HCT116 (cell line): ENCODE results near the gene GOLIM4. TPM values are rescaled to one million over a fixed set of nuclear protein-coding genes. Genes with fewer than 3 reads are reported as not detected.

ENCODE experiments used
- ATAC-seq: fragments of 200-7000 bp; cut with Tn5 transposase; 2 replicates; pipeline ENCODE4 v1.9.1; 2020; ENCODE audit warnings: mild to moderate bottlenecking, moderate library complexity
- BruUV-seq: library from RNA; stranded (reverse); fragments of 400-500 nt; replicated peaks from 2 replicates; lab custom pipeline; 2021; lab: Mats Ljungman, UMichigan
- CTCF ChIA-PET: fragments of 300-600 bp; sonication (Branson Sonifier 250); formaldehyde crosslinking; loops from one replicate; lab custom pipeline; 2021; ENCODE audit warnings: antibody characterized with exemption; lab: Charles Lee
- POLR2A ChIA-PET: fragments of 300-600, 350-600 bp; sonication (Branson Sonifier 250); formaldehyde crosslinking; loops from one replicate; lab custom pipeline; 2021; ENCODE audit warnings: antibody characterized with exemption; lab: Charles Lee
- RAD21 ChIA-PET, 2 experiments: fragments of 300-600 bp; sonication (Branson Sonifier 250); formaldehyde crosslinking; loops; one replicate each; lab custom pipeline; 2023; ENCODE audit warnings: low total read pairs in 2 of 2; ENCODE audit not compliant: uncharacterized antibody in 2 of 2, unreplicated experiment in 2 of 2, low non-redundant PET in 1 of 2; lab: Charles Lee
- DNase-seq: peaks from one replicate; pipeline ENCODE4 v3.0.0-alpha.2; 2010; ENCODE audit warnings: low read depth, low spot score
- H2AFZ ChIP-seq: fragments of 200-600 bp; shearing (Covaris generic), sonication (generic); 2 replicates; pipeline ENCODE4 v1.6.1; 2017; ENCODE audit warnings: low read depth, mixed run types, mixed read lengths, antibody characterized with exemption, low read length; ENCODE audit not compliant: poor library complexity, severe bottlenecking
- H3K27ac ChIP-seq: 2 replicates; pipeline ENCODE4 v1.5.1; 2012; ENCODE audit warnings: low read depth, low read length
- H3K27me3 ChIP-seq: fragments of 200-600 bp; sonication (generic); 2 replicates; pipeline ENCODE4 v1.6.1; 2016; ENCODE audit warnings: mixed run types, low read length, mixed read lengths; ENCODE audit not compliant: insufficient read depth
- H3K36me3 ChIP-seq, 2 experiments: fragments of 200-500 bp in 1 of 2; fragments of 200-600 bp in 1 of 2; sonication (Bioruptor generic) in 1 of 2; sonication (generic) in 1 of 2; 2 replicates each; pipeline versions ENCODE4 v1.5.1 to v1.6.1; 2014 to 2016; ENCODE audit warnings: low read length in 2 of 2, inconsistent platforms in 1 of 2, mixed read lengths in 1 of 2, mixed run types in 1 of 2; ENCODE audit not compliant: insufficient read depth in 2 of 2, control insufficient read depth in 1 of 2
- H3K4me1 ChIP-seq, 2 experiments: fragments of 200-600 bp in 1 of 2; sonication (generic) in 1 of 2; 2 replicates each; pipeline versions ENCODE4 v1.5.1 to v1.6.1; 2012 to 2017; ENCODE audit warnings: low read length in 2 of 2, inconsistent platforms in 1 of 2, mild to moderate bottlenecking in 1 of 2, mixed read lengths in 1 of 2, mixed run types in 1 of 2, moderate library complexity in 1 of 2; ENCODE audit not compliant: insufficient read depth in 2 of 2, control insufficient read depth in 1 of 2
- H3K4me2 ChIP-seq: fragments of 200-600 bp; sonication (generic); 2 replicates; pipeline ENCODE4 v1.6.1; 2017; ENCODE audit warnings: mixed run types, low read length, mixed read lengths
- H3K4me3 ChIP-seq, 2 experiments: fragments of 200-600 bp in 1 of 2; sonication (generic) in 1 of 2; replicated peaks in 1 of 2; 2 replicates each; pipeline ENCODE4 v1.5.1; 2011 to 2016; ENCODE audit warnings: low read length in 2 of 2, control low read depth in 1 of 2, low read depth in 1 of 2, mild to moderate bottlenecking in 1 of 2, mixed read lengths in 1 of 2, mixed run types in 1 of 2
- H3K79me2 ChIP-seq: fragments of 200-600 bp; sonication (generic); 2 replicates; pipeline ENCODE4 v1.6.1; 2017; ENCODE audit warnings: mild to moderate bottlenecking, mixed run types, low read length, moderate library complexity, mixed read lengths; ENCODE audit not compliant: insufficient read depth
- H3K9ac ChIP-seq: fragments of 200-600 bp; sonication (generic); 2 replicates; pipeline ENCODE4 v1.6.1; 2016; ENCODE audit warnings: low read length, mixed read lengths
- H3K9me2 ChIP-seq: fragments of 200-600 bp; sonication (generic), shearing (Covaris generic); 2 replicates; pipeline ENCODE4 v1.6.1; 2017; ENCODE audit warnings: mixed run types, mild to moderate bottlenecking, moderate library complexity; ENCODE audit not compliant: insufficient read depth
- H3K9me3 ChIP-seq, 2 experiments: fragments of 200-500 bp in 1 of 2; fragments of 200-600 bp in 1 of 2; sonication (Bioruptor generic) in 1 of 2; sonication (generic) in 1 of 2; 2 replicates each; pipeline ENCODE4 v1.6.1; 2014 to 2017; ENCODE audit warnings: low read length in 2 of 2, mixed read lengths in 2 of 2, inconsistent platforms in 1 of 2, low read depth in 1 of 2, mild to moderate bottlenecking in 1 of 2, mixed run types in 1 of 2, moderate library complexity in 1 of 2; ENCODE audit not compliant: control insufficient read depth in 1 of 2, insufficient read depth in 1 of 2
- H4K20me1 ChIP-seq: fragments of 200-600 bp; sonication (generic), shearing (Covaris generic); 2 replicates; pipeline ENCODE4 v1.6.1; 2017; ENCODE audit warnings: mixed run types, mild to moderate bottlenecking, moderate library complexity; ENCODE audit not compliant: insufficient read depth
- CEBPB ChIP-seq: IDR thresholded peaks from 2 replicates; pipeline ENCODE4 v1.6.1; 2012; ENCODE audit warnings: low read depth
- EGR1 ChIP-seq: IDR thresholded peaks from 2 replicates; pipeline ENCODE4 v1.6.1; 2012; ENCODE audit warnings: low read depth
- ELF1 ChIP-seq: IDR thresholded peaks from 2 replicates; pipeline ENCODE4 v1.6.1; 2012; ENCODE audit warnings: low read depth, borderline replicate concordance
- FOSL1 ChIP-seq: IDR thresholded peaks from 2 replicates; pipeline ENCODE4 v1.6.1; 2012; ENCODE audit warnings: low read depth
- POLR2AphosphoS5 ChIP-seq: IDR thresholded peaks from 2 replicates; pipeline ENCODE4 v1.6.1; 2011; ENCODE audit warnings: mild to moderate bottlenecking, low read depth, low read length, moderate library complexity
- RAD21 ChIP-seq: IDR thresholded peaks from 2 replicates; pipeline ENCODE4 v1.6.1; 2012; ENCODE audit warnings: low read depth, mild to moderate bottlenecking
- SP1 ChIP-seq: IDR thresholded peaks from 2 replicates; pipeline ENCODE4 v1.6.1; 2012; ENCODE audit warnings: low read depth
- SRF ChIP-seq: IDR thresholded peaks from 2 replicates; pipeline ENCODE4 v1.6.1; 2012; ENCODE audit warnings: low read depth
- ZBTB33 ChIP-seq: IDR thresholded peaks from 2 replicates; pipeline ENCODE4 v1.6.1; 2011; ENCODE audit warnings: mild to moderate bottlenecking, low read length, moderate library complexity; ENCODE audit not compliant: insufficient replicate concordance; ENCODE audit errors: extremely low read depth
- ZFX ChIP-seq: fragments of 450-650 bp; IDR thresholded peaks from 2 replicates; pipeline ENCODE4 v1.6.1; 2017
- ZNF274 ChIP-seq: fragments of 200-500 bp; sonication (Bioruptor generic); IDR thresholded peaks from 2 replicates; pipeline ENCODE4 v1.6.1; 2014; ENCODE audit warnings: mild to moderate bottlenecking, low read depth, low read length, inconsistent platforms
- intact Hi-C: fragments of 100-400 bp; cut with micrococcal nuclease; formaldehyde crosslinking; loops from 2 replicates; pipeline ENCODE4 v1.10.0; 2022
- total RNA-seq: library from RNA; stranded (reverse); gene quantifications from one replicate; pipeline ENCODE4 v1.2.1, GENCODE V29; 2021; ENCODE audit not compliant: unreplicated experiment
- TF ChIP-seq, protein P1 (sequence below): IDR thresholded peaks from 2 replicates; pipeline ENCODE4 v1.6.1; 2012; ENCODE audit warnings: low read depth

The GOLIM4 gene
- total RNA-seq, 1 experiment from 2014 or later = 10.6 TPM

GRCh38 chr3:168094877-168095610, 680 bp downstream of the GOLIM4 start (continued):
- TF ChIP-seq ZBTB33 = no peak
- no peak for TF ChIP-seq ZNF274
- TF ChIP-seq CEBPB = no peak
- TF ChIP-seq SRF = no peak
- TF ChIP-seq, all 23 proteins: peak for 3

DNA sequence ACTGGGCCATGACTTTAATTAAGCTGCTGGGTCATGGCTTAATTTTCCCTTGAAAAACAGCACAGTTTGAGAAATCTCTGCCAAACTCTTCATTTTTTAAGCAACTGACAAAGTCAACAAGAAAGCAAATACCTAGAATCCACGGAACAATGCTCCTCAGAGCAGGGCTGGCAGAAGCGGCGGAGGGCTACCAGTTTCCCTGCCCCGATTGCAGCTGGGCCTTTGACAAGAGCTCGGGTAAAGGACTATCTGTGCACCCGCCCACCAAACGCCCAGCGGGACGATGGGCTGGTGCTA, 1.2 kb downstream of the GOLIM4 start:
- Histone ChIP-seq H3K4me2 (peak overlapping the region; percentile 89), H3K4me1 (peaks cover 37 to 40% of the 10 kb centered on the region in 2 experiments), H3K27me3 (no peaks in the 10 kb centered on the region), H3K4me3 (peak overlapping the region; percentile 63 to 71), H3K9me2 (no peaks in the 10 kb centered on the region), H3K9me3 (no peaks in the 10 kb centered on the region), H3K36me3 (no peaks in the 10 kb centered on the region), H3K79me2 (peaks cover 33% of the 10 kb centered on the region), H3K9ac (peak overlapping the region; percentile 73), H3K27ac (peak overlapping the region; percentile 86), H2AFZ (no peak overlapping the region), H4K20me1 (no peaks in the 10 kb centered on the region)
- no peak for DNase-seq
- CTCF ChIA-PET = no interaction called here
- intact Hi-C loops = loop anchor here (2.0 kb wide), 1 partner anchor 48 kb away; no protein-coding TSS in a partner anchor
- RAD21 ChIA-PET = no interaction called here
- ATAC-seq = peak; percentile 33; the same call in 1 of the 2 replicates
- POLR2A ChIA-PET = no interaction called here
- no TSS peak for BruUV-seq
- no peak for TF ChIP-seq SRF
- no peak for TF ChIP-seq CEBPB
- TF ChIP-seq EGR1 = no peak
- TF ChIP-seq FOSL1 = no peak
- no peak for TF ChIP-seq ZNF274
- TF ChIP-seq SP1 = no peak
- TF ChIP-seq RAD21 = no peak
- TF ChIP-seq POLR2AphosphoS5 = no peak
- no peak for TF ChIP-seq ZFX
- no peak for TF ChIP-seq ELF1
- TF ChIP-seq, protein P1, sequence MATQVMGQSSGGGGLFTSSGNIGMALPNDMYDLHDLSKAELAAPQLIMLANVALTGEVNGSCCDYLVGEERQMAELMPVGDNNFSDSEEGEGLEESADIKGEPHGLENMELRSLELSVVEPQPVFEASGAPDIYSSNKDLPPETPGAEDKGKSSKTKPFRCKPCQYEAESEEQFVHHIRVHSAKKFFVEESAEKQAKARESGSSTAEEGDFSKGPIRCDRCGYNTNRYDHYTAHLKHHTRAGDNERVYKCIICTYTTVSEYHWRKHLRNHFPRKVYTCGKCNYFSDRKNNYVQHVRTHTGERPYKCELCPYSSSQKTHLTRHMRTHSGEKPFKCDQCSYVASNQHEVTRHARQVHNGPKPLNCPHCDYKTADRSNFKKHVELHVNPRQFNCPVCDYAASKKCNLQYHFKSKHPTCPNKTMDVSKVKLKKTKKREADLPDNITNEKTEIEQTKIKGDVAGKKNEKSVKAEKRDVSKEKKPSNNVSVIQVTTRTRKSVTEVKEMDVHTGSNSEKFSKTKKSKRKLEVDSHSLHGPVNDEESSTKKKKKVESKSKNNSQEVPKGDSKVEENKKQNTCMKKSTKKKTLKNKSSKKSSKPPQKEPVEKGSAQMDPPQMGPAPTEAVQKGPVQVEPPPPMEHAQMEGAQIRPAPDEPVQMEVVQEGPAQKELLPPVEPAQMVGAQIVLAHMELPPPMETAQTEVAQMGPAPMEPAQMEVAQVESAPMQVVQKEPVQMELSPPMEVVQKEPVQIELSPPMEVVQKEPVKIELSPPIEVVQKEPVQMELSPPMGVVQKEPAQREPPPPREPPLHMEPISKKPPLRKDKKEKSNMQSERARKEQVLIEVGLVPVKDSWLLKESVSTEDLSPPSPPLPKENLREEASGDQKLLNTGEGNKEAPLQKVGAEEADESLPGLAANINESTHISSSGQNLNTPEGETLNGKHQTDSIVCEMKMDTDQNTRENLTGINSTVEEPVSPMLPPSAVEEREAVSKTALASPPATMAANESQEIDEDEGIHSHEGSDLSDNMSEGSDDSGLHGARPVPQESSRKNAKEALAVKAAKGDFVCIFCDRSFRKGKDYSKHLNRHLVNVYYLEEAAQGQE = no peak
- no peak for TF ChIP-seq ZBTB33
